GM21576 (cell line): Measurements from ENCODE around the gene TPD52L1.
"Not testable (repeated sequence)": the region's sequence is repeated elsewhere in the genome, so short reads cannot be mapped to it uniquely, and the experiment has no call there.

Experiments
- ATAC-seq: cut with Tn5 transposase; IDR thresholded peaks from one replicate; pipeline ENCODE4 v1.9.1; 2021; ENCODE audit warnings: mild to moderate bottlenecking, moderate library complexity; ENCODE audit not compliant: unreplicated experiment

Gene TPD52L1

GRCh38 chr6:125153391-125154117 is at the start of gene TPD52L1:
TPD52L1 (plus strand) TSS chr6:125153773; CDS start chr6:125153952, 179 bp downstream.
- peak; percentile 98 for ATAC-seq

- ATAC-seq: no peak
Measured at GRCh38 chr6:125104425-125104824, 49.1 kb upstream of the TPD52L1 start.

- ATAC-seq: no peak
Measured at GRCh38 chr6:125107048-125107447, 46.5 kb upstream of the TPD52L1 start.

- ATAC-seq: no peak
Measured at GRCh38 chr6:125107896-125108295, 45.7 kb upstream of the TPD52L1 start.

- ATAC-seq: no peak
Measured at GRCh38 chr6:125110056-125110455, 43.5 kb upstream of the TPD52L1 start.

GRCh38 chr6:125111219-125111983 is 42.2 kb upstream of the TPD52L1 start:
- ATAC-seq: no peak

DNA sequence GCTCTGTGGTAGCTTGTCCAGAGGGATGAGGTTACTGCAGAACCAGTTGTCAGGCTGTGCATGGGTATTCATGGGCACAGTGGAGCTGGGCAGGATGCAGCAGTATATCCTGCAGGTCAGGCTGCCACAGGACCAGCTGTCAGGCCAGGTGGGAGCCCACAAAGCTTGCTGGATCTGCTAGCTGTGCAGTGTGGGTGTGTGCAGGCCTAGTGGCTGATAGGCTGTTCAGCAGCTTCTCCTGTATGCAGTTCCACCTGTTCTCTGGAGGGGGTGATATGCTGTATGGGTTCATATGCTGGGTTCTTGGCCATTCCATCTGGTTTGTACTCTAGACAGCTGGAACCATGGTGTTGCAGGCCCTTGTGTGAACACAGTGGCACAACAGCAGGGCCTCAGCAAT is 40.6 kb upstream of the TPD52L1 start:
- ATAC-seq: no peak

GRCh38 chr6:125114248-125114858 is 39.2 kb upstream of the TPD52L1 start:
- no peak for ATAC-seq

- ATAC-seq: no peak
Measured at GRCh38 chr6:125116170-125116569, 37.4 kb upstream of the TPD52L1 start.

GRCh38 chr6:125116710-125117109 is 36.9 kb upstream of the TPD52L1 start:
- ATAC-seq: no peak

GRCh38 chr6:125117818-125118217 is 35.8 kb upstream of the TPD52L1 start:
- ATAC-seq: no peak

DNA sequence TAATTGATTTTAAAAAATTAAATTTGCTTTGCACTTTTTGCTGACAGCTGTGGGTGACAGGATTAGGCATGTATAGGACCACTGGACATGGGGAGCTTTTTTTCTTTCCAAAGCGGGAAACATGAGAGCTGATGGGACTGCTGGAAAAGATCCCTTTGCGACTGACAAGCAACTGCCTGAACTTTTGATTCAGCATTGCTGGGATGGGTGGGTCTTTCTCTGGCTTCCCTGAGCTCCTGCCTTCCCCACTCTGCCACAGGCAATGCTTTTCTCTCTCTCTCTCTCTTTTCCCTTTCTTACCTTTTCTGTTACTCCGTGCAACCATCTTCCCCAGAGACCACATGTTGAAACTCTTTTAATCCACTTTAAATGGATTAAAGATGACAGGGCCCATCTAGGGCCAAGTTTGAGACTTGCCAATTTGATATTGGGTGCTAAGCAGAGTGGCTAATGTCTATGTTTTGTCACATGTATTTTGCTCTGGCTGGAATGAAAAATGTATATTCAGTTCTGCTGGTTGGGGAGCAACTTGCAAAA is 33.5 kb upstream of the TPD52L1 start:
- no peak for ATAC-seq

DNA sequence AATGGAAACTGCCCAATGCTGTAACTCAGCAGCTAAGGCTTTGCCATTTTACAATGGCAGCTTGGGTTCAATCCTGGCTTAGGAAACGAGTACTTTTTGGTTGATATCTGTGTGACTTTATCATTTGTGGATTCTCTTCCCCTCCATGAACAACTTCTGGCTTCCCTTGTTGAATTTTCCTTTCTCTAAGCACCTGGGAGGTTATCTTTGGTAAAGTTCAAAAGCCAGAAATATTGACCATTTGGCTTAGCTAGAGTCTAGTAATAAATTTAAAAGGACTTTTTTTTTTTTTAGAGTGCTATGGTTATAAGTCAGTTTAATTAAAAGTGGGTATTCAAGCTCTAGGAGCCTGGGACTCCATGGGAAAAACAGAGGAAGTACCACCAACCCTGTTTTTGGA is 31.7 kb upstream of the TPD52L1 start:
- no peak for ATAC-seq

- no peak for ATAC-seq
Measured at GRCh38 chr6:125123051-125123450, 30.5 kb upstream of the TPD52L1 start.

- ATAC-seq: no peak
Measured at GRCh38 chr6:125123468-125124048, 30.0 kb upstream of the TPD52L1 start.

DNA sequence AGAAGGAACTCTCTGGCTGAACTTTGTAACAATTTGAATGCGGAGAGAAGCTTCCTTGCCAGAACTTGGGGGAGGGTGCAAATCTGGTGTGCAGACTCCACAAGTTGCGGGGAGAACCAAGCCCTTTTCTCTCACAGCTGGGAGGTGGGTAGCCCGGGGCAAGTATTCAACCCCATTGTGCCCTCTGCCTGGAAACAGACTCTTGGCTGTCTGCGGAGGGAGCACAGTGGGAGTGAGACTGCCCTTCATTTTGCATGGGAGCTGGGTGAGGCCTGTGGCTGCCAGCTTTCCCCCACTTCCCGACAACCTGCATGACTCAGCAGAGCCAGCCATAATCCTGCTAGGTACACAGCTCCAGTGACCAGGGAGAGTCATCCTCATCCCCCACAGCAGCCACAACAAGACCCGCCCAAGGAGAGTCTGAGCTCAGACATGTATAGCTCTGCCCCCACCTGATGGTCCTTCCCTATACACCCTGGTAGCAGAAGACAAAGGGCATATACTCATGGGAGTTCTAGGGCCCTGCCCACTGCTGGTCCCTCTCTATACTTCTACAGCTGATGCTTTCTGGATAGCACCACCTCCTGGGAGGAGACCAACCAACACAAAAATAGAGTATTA is 29.4 kb upstream of the TPD52L1 start:
- ATAC-seq: no peak

- not testable (repeated sequence) for ATAC-seq
Measured at GRCh38 chr6:125125856-125126255, 27.7 kb upstream of the TPD52L1 start.

DNA sequence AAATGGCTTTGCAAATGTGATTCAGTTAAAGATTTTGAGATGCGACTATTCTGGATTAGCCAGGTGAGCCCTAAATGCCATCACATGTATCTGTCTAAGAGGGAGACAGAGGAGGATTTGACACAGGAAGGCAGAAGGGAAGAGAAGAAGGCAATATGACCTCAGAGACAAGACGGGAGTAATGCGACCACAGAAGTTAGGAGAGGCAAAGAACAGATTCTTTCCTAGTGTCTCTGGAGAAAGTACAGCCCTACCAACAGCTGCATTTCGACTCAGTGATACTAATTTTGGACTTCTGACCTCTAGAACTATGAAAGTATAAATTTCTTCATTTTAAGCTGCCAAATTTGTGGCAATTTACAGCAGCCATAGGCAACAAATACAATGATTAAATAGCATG is 24.2 kb upstream of the TPD52L1 start:
- no peak for ATAC-seq

GRCh38 chr6:125132058-125132457 is 21.5 kb upstream of the TPD52L1 start:
- no peak for ATAC-seq

DNA sequence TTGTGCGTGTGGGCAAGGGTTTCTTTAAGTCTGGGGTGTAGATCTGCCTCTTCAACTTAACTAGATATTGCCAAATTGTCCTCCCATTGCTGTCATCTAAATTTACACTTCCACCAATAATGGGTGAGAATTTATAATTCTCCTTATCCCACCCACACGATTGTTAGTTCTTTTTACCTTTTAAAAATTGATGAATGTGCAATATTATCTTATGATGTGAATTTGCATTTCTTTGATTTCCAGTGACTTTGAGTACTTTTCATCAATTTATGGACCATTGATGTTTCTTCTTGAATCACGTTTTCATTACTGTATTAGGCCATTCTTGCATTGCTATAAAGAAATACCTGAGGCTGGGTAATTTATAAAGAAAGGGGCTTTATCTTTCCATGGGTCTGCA is 17.2 kb upstream of the TPD52L1 start:
- ATAC-seq: no peak

GRCh38 chr6:125138083-125138482 is 15.5 kb upstream of the TPD52L1 start:
- ATAC-seq: no peak
